Fibroblast of skin of scalp (primary cell): ENCODE results near the gene FCGR1A. TPM values are rescaled to one million over a fixed set of nuclear protein-coding genes. Genes with fewer than 3 reads are reported as not detected.
"Not testable (repeated sequence)": the region's sequence is repeated elsewhere in the genome, so short reads cannot be mapped to it uniquely, and the experiment has no call there.

ENCODE experiments used
- DNase-seq: peaks from one replicate; pipeline ENCODE4 v3.0.0-alpha.2; 2013
- polyA plus RNA-seq, 2 experiments: library from polyadenylated mRNA; unstranded; fragments of 120-200 nt; gene quantifications; one replicate each; pipeline ENCODE4 v1.2.1, GENCODE V29; 2013; ENCODE audit not compliant: insufficient read length in 2 of 2

FCGR1A gene
- polyA plus RNA-seq (2013, experiment 1 of 2; ENCODE audit: insufficient read length), result not detected
- polyA plus RNA-seq (2013, experiment 2 of 2; ENCODE audit: insufficient read length), result not detected

- DNase-seq, result not testable (repeated sequence)
Measured at GRCh38 chr1:149782600-149782999, at the start of gene FCGR1A. TSS of gene FCGR1A (plus strand) at chr1:149782694. CDS start at chr1:149782744, 50 bp downstream.

- not testable (repeated sequence) for DNase-seq
Measured at GRCh38 chr1:149732781-149733180, 49.7 kb upstream of the FCGR1A start.

- DNase-seq, result not testable (repeated sequence)
Measured at GRCh38 chr1:149734692-149735091, 47.8 kb upstream of the FCGR1A start.

- not testable (repeated sequence) for DNase-seq
Measured at GRCh38 chr1:149740148-149740581, 42.3 kb upstream of the FCGR1A start.

- DNase-seq, result not testable (repeated sequence)
Measured at GRCh38 chr1:149740590-149741230, 41.8 kb upstream of the FCGR1A start.

GRCh38 chr1:149741914-149742313, 40.6 kb upstream of the FCGR1A start:
- not testable (repeated sequence) for DNase-seq

- DNase-seq, result not testable (repeated sequence)
Measured at GRCh38 chr1:149746463-149747356, 35.8 kb upstream of the FCGR1A start.

GRCh38 chr1:149747359-149748143, 34.9 kb upstream of the FCGR1A start:
- not testable (repeated sequence) for DNase-seq

- not testable (repeated sequence) for DNase-seq
Measured at GRCh38 chr1:149748144-149748500, 34.4 kb upstream of the FCGR1A start.

GRCh38 chr1:149750562-149750961, 31.9 kb upstream of the FCGR1A start:
- not testable (repeated sequence) for DNase-seq

- not testable (repeated sequence) for DNase-seq
Measured at GRCh38 chr1:149752186-149752585, 30.3 kb upstream of the FCGR1A start.

- DNase-seq, result not testable (repeated sequence)
Measured at GRCh38 chr1:149753466-149753865, 29.0 kb upstream of the FCGR1A start.

GRCh38 chr1:149755294-149755693, 27.2 kb upstream of the FCGR1A start:
- not testable (repeated sequence) for DNase-seq

GRCh38 chr1:149762294-149762693, 20.2 kb upstream of the FCGR1A start:
- not testable (repeated sequence) for DNase-seq

- not testable (repeated sequence) for DNase-seq
Measured at GRCh38 chr1:149764087-149764800, 18.2 kb upstream of the FCGR1A start.

GRCh38 chr1:149766241-149766640, 16.3 kb upstream of the FCGR1A start:
- DNase-seq, result not testable (repeated sequence)

- DNase-seq, result not testable (repeated sequence)
Measured at GRCh38 chr1:149769216-149769615, 13.3 kb upstream of the FCGR1A start.

GRCh38 chr1:149770661-149771060, 11.8 kb upstream of the FCGR1A start:
- not testable (repeated sequence) for DNase-seq

- DNase-seq, result not testable (repeated sequence)
Measured at GRCh38 chr1:149771653-149772425, 10.7 kb upstream of the FCGR1A start.

- not testable (repeated sequence) for DNase-seq
Measured at GRCh38 chr1:149775510-149776147, 6.9 kb upstream of the FCGR1A start.
